ENCODE measurements around the gene SH2D3C. TPM values are rescaled to one million over a fixed set of nuclear protein-coding genes. Genes with fewer than 3 reads are reported as not detected.

The SH2D3C gene
- total and polyA plus RNA-seq, 9 of the 15 experiments (the other 6 are each of a cell fraction or from before 2014, with no cell fraction given), result 0.03 to 1.2 (median 0.22) TPM; not detected in 1

DNA sequence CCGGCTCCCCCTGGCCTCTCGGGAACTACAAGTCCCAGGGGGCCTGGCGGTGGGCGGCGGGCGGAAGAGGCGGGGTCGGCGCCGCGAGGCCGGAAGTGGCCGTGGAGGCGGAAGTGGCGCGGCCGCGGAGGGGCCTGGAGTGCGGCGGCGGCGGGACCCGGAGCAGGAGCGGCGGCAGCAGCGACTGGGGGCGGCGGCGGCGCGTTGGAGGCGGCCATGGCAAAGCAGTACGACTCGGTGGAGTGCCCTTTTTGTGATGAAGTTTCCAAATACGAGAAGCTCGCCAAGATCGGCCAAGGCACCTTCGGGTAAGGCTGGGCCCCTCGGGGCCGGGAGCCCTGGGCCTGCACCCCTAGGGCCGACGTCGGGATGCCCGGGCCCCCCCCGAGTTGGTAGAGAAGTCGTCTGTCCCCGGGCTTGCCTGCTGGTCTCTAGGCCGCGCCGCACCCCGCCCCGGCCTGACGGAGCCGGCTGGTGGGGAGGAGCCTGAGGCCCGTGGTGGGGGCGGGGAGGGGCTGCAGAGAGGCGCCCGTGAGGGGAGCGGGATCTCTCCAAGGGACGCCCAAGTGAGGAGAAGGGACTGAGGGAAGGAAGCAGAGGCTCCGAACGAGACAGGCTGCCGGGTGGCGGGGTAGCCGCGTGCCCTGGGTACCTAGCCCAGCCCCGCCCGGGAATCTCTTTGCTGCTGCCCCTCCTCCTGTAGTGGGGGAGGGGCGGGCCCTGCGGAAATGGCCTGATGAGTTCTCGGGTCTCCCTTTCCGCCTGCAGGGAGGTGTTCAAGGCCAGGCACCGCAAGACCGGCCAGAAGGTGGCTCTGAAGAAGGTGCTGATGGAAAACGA lies 7.7 kb upstream of the SH2D3C start, which contains the start of gene CDK9 (continued):
- TF ChIP-seq, protein P1, sequence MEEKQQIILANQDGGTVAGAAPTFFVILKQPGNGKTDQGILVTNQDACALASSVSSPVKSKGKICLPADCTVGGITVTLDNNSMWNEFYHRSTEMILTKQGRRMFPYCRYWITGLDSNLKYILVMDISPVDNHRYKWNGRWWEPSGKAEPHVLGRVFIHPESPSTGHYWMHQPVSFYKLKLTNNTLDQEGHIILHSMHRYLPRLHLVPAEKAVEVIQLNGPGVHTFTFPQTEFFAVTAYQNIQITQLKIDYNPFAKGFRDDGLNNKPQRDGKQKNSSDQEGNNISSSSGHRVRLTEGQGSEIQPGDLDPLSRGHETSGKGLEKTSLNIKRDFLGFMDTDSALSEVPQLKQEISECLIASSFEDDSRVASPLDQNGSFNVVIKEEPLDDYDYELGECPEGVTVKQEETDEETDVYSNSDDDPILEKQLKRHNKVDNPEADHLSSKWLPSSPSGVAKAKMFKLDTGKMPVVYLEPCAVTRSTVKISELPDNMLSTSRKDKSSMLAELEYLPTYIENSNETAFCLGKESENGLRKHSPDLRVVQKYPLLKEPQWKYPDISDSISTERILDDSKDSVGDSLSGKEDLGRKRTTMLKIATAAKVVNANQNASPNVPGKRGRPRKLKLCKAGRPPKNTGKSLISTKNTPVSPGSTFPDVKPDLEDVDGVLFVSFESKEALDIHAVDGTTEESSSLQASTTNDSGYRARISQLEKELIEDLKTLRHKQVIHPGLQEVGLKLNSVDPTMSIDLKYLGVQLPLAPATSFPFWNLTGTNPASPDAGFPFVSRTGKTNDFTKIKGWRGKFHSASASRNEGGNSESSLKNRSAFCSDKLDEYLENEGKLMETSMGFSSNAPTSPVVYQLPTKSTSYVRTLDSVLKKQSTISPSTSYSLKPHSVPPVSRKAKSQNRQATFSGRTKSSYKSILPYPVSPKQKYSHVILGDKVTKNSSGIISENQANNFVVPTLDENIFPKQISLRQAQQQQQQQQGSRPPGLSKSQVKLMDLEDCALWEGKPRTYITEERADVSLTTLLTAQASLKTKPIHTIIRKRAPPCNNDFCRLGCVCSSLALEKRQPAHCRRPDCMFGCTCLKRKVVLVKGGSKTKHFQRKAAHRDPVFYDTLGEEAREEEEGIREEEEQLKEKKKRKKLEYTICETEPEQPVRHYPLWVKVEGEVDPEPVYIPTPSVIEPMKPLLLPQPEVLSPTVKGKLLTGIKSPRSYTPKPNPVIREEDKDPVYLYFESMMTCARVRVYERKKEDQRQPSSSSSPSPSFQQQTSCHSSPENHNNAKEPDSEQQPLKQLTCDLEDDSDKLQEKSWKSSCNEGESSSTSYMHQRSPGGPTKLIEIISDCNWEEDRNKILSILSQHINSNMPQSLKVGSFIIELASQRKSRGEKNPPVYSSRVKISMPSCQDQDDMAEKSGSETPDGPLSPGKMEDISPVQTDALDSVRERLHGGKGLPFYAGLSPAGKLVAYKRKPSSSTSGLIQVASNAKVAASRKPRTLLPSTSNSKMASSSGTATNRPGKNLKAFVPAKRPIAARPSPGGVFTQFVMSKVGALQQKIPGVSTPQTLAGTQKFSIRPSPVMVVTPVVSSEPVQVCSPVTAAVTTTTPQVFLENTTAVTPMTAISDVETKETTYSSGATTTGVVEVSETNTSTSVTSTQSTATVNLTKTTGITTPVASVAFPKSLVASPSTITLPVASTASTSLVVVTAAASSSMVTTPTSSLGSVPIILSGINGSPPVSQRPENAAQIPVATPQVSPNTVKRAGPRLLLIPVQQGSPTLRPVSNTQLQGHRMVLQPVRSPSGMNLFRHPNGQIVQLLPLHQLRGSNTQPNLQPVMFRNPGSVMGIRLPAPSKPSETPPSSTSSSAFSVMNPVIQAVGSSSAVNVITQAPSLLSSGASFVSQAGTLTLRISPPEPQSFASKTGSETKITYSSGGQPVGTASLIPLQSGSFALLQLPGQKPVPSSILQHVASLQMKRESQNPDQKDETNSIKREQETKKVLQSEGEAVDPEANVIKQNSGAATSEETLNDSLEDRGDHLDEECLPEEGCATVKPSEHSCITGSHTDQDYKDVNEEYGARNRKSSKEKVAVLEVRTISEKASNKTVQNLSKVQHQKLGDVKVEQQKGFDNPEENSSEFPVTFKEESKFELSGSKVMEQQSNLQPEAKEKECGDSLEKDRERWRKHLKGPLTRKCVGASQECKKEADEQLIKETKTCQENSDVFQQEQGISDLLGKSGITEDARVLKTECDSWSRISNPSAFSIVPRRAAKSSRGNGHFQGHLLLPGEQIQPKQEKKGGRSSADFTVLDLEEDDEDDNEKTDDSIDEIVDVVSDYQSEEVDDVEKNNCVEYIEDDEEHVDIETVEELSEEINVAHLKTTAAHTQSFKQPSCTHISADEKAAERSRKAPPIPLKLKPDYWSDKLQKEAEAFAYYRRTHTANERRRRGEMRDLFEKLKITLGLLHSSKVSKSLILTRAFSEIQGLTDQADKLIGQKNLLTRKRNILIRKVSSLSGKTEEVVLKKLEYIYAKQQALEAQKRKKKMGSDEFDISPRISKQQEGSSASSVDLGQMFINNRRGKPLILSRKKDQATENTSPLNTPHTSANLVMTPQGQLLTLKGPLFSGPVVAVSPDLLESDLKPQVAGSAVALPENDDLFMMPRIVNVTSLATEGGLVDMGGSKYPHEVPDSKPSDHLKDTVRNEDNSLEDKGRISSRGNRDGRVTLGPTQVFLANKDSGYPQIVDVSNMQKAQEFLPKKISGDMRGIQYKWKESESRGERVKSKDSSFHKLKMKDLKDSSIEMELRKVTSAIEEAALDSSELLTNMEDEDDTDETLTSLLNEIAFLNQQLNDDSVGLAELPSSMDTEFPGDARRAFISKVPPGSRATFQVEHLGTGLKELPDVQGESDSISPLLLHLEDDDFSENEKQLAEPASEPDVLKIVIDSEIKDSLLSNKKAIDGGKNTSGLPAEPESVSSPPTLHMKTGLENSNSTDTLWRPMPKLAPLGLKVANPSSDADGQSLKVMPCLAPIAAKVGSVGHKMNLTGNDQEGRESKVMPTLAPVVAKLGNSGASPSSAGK (IDR thresholded peaks at IDR 0.05), result no peak
- TF ChIP-seq POLR2B (IDR thresholded peaks at IDR 0.05; ENCODE audit: low read depth, partially characterized antibody) (peak; percentile 19), ZNF316 (IDR thresholded peaks at IDR 0.05) (0 out of 2 replicates have a peak, but pooled peaks have one; percentile 6), HOXB6 (CRISPR knock-in tag; IDR thresholded peaks at IDR 0.05; ENCODE audit: borderline replicate concordance) (no peak), HSF4 (CRISPR knock-in tag; IDR thresholded peaks at IDR 0.05; ENCODE audit: borderline replicate concordance) (no peak), ZNF217 (CRISPR knock-in tag; IDR thresholded peaks at IDR 0.05) (no peak), TBP (optimal IDR thresholded peaks at IDR 0.05; ENCODE audit: low read depth, low read length) (no peak), MYC (IDR thresholded peaks at IDR 0.05; ENCODE audit: low read depth, low read length) (peak; percentile 69), MYC (CRISPR knock-in tag; IDR thresholded peaks at IDR 0.05; ENCODE audit: borderline replicate concordance, low read depth) (peak; percentile 49; the same call in 1 of the 2 replicates)
- TF ChIP-seq, protein P2, sequence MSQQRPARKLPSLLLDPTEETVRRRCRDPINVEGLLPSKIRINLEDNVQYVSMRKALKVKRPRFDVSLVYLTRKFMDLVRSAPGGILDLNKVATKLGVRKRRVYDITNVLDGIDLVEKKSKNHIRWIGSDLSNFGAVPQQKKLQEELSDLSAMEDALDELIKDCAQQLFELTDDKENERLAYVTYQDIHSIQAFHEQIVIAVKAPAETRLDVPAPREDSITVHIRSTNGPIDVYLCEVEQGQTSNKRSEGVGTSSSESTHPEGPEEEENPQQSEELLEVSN (IDR thresholded peaks at IDR 0.05; ENCODE audit: borderline replicate concordance in 1 of 2, extremely low read depth in 1 of 2, insufficient read depth in 1 of 2, insufficient read length in 1 of 2, low read depth in 1 of 2, low read length in 1 of 2, poor library complexity in 1 of 2, severe bottlenecking in 1 of 2), result no peak

Data from K562 (cell line).